Activated T-helper 2 cell treated with anti-CD3 and anti-CD28 coated beads, Interferon-gamma antibody, Interleukin-2, Interleukin-4, amounts not matched to agents 10 μg/mL and 5 μg/mL and 100 μg/mL, durations not matched to agents 14 hours and 24 hours and 36 hours (primary cell): ENCODE results near the gene LRRC75A. TPM values are rescaled to one million over a fixed set of nuclear protein-coding genes. Genes with fewer than 3 reads are reported as not detected.
A peak's percentile ranks its signal among the peaks of the same experiment; 100 is the strongest.

Experiments used
- DNase-seq: peaks from one replicate; pipeline ENCODE4 v3.0.0; 2021; ENCODE audit warnings: low spot score
- H3K27ac Mint-ChIP-seq: one replicate; pipeline ENCODE4 v1.8.0; 2021; ENCODE audit warnings: mixed read lengths
- H3K27me3 Mint-ChIP-seq: one replicate; pipeline ENCODE4 v1.8.0; 2021; ENCODE audit warnings: low read depth, mixed read lengths
- H3K36me3 Mint-ChIP-seq: one replicate; pipeline ENCODE4 v1.8.0; 2021; ENCODE audit warnings: low read depth, mixed read lengths
- H3K4me1 Mint-ChIP-seq: one replicate; pipeline ENCODE4 v1.8.0; 2021; ENCODE audit warnings: low read depth, mixed read lengths
- H3K4me3 Mint-ChIP-seq: one replicate; pipeline ENCODE4 v1.8.0; 2021; ENCODE audit warnings: low read depth, mild to moderate bottlenecking, moderate library complexity, mixed read lengths
- H3K9me3 Mint-ChIP-seq: one replicate; pipeline ENCODE4 v1.8.0; 2021; ENCODE audit warnings: mixed read lengths
- intact Hi-C: fragments of 100-400 bp; cut with micrococcal nuclease; formaldehyde crosslinking; loops from one replicate; pipeline ENCODE4 v1.15.1; 2023
- total RNA-seq: library from RNA; stranded (reverse); gene quantifications from 2 replicates; pipeline ENCODE4 v1.2.3, GENCODE V29; 2022

Gene LRRC75A
- total RNA-seq, 1 donor from 2014 or later: 2.0 TPM

GRCh38 chr17:16511593-16511992, 19.6 kb upstream of the LRRC75A start:
- no peak for DNase-seq
- no peaks in the 10 kb centered on the region for H3K9me3 Mint-ChIP-seq
- H3K27me3 Mint-ChIP-seq: peaks cover 17% of the 10 kb centered on the region
- intact Hi-C loops: no loop called here
- peaks cover 8% of the 10 kb centered on the region for H3K4me1 Mint-ChIP-seq
- H3K36me3 Mint-ChIP-seq: no peaks in the 10 kb centered on the region
- no peak overlapping the region for H3K4me3 Mint-ChIP-seq
- H3K27ac Mint-ChIP-seq: no peak overlapping the region

- Mint-ChIP-seq H3K9me3 (no peaks in the 10 kb centered on the region), H3K4me3 (no peak overlapping the region), H3K36me3 (no peaks in the 10 kb centered on the region), H3K27me3 (peaks cover 10% of the 10 kb centered on the region), H3K4me1 (peaks cover 1% of the 10 kb centered on the region), H3K27ac (no peak overlapping the region)
- intact Hi-C loops: no loop called here
- no peak for DNase-seq
These were observed 16.0 kb upstream of the LRRC75A start for GRCh38 chr17:16507918-16508533.

DNA sequence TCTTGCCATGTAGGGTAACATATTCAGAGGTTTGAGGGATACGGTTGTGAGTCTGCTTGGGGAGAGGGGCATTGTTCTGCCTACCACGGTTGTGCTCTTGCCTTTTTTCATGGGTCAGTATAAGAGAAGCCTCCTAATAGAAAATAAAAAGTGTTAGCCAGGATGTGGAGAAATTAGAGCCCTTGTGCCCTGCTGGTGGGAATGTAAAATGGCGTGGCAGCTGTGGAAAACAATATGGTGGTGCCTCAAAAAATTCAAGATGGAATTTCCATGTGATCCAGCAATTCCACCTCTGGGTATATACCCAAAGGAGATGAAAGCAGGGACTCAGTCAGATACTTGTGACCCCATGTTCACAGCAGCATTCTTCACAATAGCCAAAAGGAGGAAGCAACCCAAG, 14.2 kb upstream of the LRRC75A start:
- intact Hi-C loops: no loop called here
- H3K36me3 Mint-ChIP-seq: no peaks in the 10 kb centered on the region
- H3K27me3 Mint-ChIP-seq: peaks cover 10% of the 10 kb centered on the region
- no peak for DNase-seq
- H3K9me3 Mint-ChIP-seq: no peaks in the 10 kb centered on the region
- H3K4me3 Mint-ChIP-seq: no peak overlapping the region
- H3K27ac Mint-ChIP-seq: no peak overlapping the region
- H3K4me1 Mint-ChIP-seq: no peaks in the 10 kb centered on the region

- H3K27me3 Mint-ChIP-seq: peaks cover 10% of the 10 kb centered on the region
- no peaks in the 10 kb centered on the region for H3K36me3 Mint-ChIP-seq
- H3K27ac Mint-ChIP-seq: no peak overlapping the region
- intact Hi-C loops: no loop called here
- no peaks in the 10 kb centered on the region for H3K9me3 Mint-ChIP-seq
- DNase-seq: no peak
- H3K4me1 Mint-ChIP-seq: no peaks in the 10 kb centered on the region
- no peak overlapping the region for H3K4me3 Mint-ChIP-seq
These were observed 13.0 kb upstream of the LRRC75A start for GRCh38 chr17:16504984-16505383.

DNA sequence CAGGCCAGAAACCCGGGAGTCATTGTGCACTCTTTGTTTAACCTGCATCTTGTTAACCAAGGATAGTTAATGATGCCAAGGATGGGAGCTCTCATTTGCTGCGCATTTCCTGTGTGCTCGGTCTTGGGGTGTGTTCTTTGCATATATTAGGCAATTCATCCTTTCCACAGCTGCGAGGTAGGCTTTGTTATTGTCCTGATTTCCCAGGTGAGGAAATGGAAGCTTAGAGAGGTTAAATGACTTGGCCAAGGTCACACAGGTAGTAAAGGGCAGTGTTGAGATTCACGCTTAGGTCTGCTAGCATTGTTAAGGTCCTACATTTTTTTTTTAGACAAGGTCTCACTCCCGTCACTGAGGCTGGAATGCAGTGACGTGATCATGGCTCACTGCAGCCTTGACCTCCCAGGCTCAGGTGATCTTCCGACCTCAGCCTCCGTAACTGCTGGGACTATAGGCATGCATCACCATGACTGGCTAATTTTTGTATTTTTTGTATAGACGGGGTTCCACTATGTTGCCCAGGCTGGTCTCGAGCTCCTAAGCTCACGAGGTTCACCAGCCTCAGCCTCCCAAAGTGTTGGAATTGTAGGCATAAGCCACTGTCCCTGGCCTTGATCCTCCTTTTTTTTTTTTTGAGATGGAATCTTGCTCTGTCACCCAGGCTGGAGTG, 5.0 kb upstream of the LRRC75A start:
- intact Hi-C loops: no loop called here
- DNase-seq: no peak
- no peaks in the 10 kb centered on the region for H3K36me3 Mint-ChIP-seq
- H3K4me3 Mint-ChIP-seq: no peak overlapping the region
- no peak overlapping the region for H3K27ac Mint-ChIP-seq
- H3K9me3 Mint-ChIP-seq: no peaks in the 10 kb centered on the region
- H3K4me1 Mint-ChIP-seq: no peaks in the 10 kb centered on the region
- H3K27me3 Mint-ChIP-seq: peaks cover 42% of the 10 kb centered on the region

DNA sequence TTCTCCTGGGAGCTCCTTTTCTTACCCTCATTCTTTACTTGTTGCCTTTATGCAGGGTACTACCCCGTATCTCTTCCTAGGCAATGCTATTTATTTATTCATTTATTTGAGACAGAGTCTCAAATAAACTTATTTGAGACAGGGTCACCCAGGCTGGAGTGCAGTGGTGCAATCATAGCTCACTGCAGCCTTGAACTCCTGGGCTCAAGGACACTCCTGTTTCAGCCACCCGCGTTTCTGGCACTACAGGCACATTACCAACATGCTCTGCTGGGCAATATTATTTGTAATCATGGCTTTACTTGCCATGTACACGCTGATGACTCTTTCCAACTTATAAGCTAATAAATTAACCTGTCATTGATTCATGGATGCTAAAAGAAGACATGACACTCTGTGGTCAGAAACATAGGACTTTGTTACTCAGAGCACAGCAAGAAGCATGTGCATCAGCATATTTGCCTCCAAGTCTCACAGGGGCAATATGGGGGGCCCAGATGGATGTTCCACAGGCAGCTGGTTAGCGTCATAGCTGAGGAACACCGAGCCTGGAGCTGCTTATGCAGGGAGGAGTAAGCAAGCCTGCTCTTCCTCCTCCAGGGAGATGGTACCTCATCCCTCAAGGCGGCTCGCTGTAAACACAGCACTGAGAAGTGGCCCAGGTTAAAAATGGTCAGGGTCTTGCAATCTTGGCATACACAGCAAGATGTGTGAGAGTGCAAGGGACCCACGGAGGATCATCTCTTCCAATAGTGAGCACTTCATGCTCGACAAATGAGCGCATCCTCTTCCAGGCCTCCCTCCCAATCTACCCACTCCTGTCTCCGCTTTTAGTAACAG, 4.2 kb upstream of the LRRC75A start:
- H3K4me1 Mint-ChIP-seq: no peaks in the 10 kb centered on the region
- intact Hi-C loops: no loop called here
- no peak for DNase-seq

DNA sequence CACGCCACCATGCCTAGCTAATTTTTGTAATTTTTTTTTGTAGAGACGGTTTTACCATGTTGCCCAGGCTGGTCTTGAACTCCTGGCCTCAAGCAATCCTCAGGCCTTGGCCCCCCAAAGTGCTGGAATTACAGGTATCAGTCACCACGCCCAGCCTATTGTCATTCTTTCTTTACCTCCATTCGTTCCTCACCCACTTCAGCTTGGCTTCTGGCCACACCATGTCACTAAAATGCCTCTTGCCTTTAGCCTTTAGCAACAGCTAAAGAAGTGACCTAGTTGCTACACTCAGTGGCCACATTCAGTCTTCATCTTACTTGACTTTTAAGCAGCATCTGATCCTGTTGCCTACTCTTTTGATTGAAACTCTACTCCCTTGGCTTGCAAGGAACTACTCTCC, 3.6 kb upstream of the LRRC75A start:
- no peak overlapping the region for H3K4me3 Mint-ChIP-seq
- H3K36me3 Mint-ChIP-seq: no peaks in the 10 kb centered on the region
- H3K27me3 Mint-ChIP-seq: peaks cover 49% of the 10 kb centered on the region
- DNase-seq: no peak
- intact Hi-C loops: no loop called here
- H3K4me1 Mint-ChIP-seq: no peaks in the 10 kb centered on the region
- H3K9me3 Mint-ChIP-seq: no peaks in the 10 kb centered on the region
- H3K27ac Mint-ChIP-seq: no peak overlapping the region

More for the DNA sequence above, 4.2 kb upstream of the LRRC75A start:
- H3K27me3 Mint-ChIP-seq: peaks cover 43% of the 10 kb centered on the region
- H3K36me3 Mint-ChIP-seq: no peaks in the 10 kb centered on the region
- no peaks in the 10 kb centered on the region for H3K9me3 Mint-ChIP-seq
- H3K27ac Mint-ChIP-seq: no peak overlapping the region
- H3K4me3 Mint-ChIP-seq: no peak overlapping the region

DNA sequence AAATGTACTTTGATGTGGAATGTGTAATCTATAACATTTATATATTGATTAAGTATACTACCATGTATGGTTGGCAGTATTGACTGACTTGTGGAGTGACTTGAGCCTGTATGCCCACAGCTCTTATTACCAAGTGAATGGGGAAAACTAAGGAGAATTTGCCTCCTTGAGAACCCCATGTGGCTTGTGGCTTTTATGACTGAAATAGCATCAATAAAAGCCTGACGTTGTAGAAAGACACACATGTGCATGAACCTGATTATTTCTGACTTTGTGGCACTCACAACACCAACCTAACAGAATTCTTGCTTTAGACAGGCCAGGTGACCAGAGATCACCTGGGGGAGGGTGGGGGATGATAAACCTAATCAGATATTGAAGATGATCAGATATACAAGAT, 2.1 kb upstream of the LRRC75A start:
- Mint-ChIP-seq H3K36me3 (no peaks in the 10 kb centered on the region), H3K4me1 (peaks cover 3% of the 10 kb centered on the region), H3K27me3 (peaks cover 62% of the 10 kb centered on the region), H3K27ac (no peak overlapping the region), H3K9me3 (no peaks in the 10 kb centered on the region), H3K4me3 (no peak overlapping the region)
- intact Hi-C loops: no loop called here
- no peak for DNase-seq

- intact Hi-C loops: no loop called here
- Mint-ChIP-seq H3K27ac (no peak overlapping the region), H3K4me3 (no peak overlapping the region), H3K27me3 (peaks cover 65% of the 10 kb centered on the region), H3K36me3 (no peaks in the 10 kb centered on the region), H3K4me1 (peaks cover 3% of the 10 kb centered on the region), H3K9me3 (no peaks in the 10 kb centered on the region)
- no peak for DNase-seq
These were observed 1.6 kb upstream of the LRRC75A start for GRCh38 chr17:16493531-16494046.

DNA sequence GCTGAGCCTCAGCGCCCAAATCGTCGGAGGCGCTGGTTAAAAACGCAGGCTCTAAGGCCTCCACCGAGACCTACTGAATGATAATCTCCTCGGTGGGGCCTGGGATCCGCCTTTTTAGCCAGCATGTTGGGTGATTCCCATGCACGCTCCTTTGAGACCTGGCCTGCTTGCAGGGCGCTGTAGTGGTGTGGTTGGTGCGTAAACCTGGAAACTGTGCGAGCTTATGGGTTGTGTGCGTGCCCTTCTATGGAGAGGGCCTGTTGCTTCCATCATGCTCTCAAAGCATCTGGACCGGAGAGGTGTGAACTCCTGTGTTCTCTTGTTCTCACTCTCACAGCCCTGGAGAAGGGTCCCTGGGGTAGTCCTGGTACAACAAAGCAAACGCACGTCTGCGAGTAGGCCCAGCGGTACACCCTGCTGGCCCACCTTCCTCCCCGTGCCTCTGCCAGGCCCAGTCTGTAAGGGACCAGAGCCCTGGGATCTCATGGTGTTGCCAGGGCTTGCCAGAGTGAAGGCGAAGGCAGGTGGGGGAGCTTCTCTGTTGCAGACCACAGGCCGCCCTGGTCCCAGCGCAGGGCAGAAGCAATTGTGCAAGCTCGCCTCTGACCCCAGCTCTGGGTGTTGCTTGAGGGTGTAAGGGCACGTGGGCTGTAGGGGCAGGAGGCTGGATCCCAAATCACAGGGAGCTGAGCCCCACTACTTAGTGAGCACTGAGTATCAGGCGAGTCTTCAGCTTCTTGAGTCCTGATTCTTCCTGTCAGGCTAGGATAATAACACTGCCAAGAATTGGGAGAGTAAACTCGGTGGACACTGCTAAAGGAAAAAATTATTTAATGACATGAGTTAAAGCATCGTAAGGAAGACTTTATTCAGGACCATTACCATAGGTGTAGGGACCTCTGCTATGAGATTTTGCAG, 879 bp upstream of the LRRC75A start:
- no peak for DNase-seq
- Mint-ChIP-seq H3K9me3 (no peaks in the 10 kb centered on the region), H3K4me3 (peak overlapping the region; percentile 74), H3K36me3 (no peaks in the 10 kb centered on the region), H3K27ac (no peak overlapping the region), H3K4me1 (peaks cover 3% of the 10 kb centered on the region), H3K27me3 (peaks cover 62% of the 10 kb centered on the region)
- intact Hi-C loops: no loop called here

DNA sequence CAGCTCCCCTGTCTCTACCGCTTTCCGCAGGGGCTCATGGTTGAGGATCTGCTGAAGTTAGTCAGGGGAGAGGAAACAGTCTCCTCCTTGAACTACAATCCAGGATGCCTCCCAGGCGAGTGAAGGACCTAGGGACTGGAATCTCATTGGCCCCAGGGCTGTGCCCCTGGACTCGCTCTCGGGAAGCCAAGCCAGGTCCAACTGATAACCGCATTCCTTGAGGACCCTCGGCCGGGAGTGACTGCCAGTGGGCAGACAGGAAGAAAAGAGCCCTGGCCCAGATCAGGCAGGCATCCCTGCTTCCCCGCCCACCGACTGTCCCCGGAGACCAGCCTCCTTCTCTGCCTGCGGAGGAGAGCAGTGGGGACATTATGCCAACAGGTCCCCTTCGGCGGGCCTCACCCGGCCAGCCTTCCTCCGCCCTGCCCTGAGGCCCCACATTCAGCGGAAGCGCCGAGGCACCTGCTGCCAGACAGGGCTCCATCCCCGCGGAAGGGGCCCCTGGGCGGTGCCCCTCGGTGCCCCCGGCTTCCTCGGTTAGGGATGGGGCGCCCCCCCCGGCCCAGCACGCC, 776 bp downstream of the LRRC75A start:
- Mint-ChIP-seq H3K36me3 (no peaks in the 10 kb centered on the region), H3K27me3 (peaks cover 58% of the 10 kb centered on the region), H3K27ac (no peak overlapping the region), H3K9me3 (no peaks in the 10 kb centered on the region), H3K4me3 (peak overlapping the region; percentile 54), H3K4me1 (peaks cover 3% of the 10 kb centered on the region)
- DNase-seq: no peak
- intact Hi-C loops: no loop called here

DNA sequence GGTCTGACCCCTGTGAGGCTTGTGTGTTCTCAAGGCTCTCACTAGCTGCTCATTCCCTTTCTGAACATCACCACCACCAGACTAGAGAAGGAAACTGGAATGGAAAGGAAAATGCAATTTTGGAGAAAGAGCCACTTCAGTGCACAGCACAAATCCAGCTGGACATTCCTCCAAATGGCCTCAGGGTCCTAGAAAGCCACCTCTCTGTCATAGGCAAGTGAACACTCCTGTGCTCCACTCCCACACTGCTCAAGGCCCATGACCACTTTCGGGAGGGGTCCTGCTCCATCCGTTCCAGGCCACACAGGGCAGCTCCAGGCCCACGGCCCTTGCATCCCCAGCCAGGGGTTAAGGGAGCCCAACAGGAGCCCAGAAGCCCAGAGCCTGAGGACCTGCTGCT, 2.6 kb downstream of the LRRC75A start:
- Mint-ChIP-seq H3K4me3 (no peak overlapping the region), H3K9me3 (no peaks in the 10 kb centered on the region)

More for the DNA sequence above, 2.6 kb downstream of the LRRC75A start:
- DNase-seq: no peak
- Mint-ChIP-seq H3K36me3 (no peaks in the 10 kb centered on the region), H3K27me3 (peaks cover 42% of the 10 kb centered on the region), H3K27ac (no peak overlapping the region), H3K4me1 (peaks cover 3% of the 10 kb centered on the region)
- intact Hi-C loops: no loop called here
